ENCODE measurements around the gene BFSP1.

GRCh38 chr20:17580895-17581294, 49.7 kb upstream of the BFSP1 start:
- TF ChIP-seq CTCF (IDR thresholded peaks at IDR 0.05) (no peak), POLR2A (IDR thresholded peaks at IDR 0.05) (no peak)
